Transverse colon (tissue), 4 donors: ENCODE measurements around the gene PLEKHA6.

Source experiments
- EP300 ChIP-seq: sonication (generic); formaldehyde crosslinking; IDR thresholded peaks from one replicate; pipeline ENCODE4 v1.6.1; 2017; ENCODE audit warnings: antibody characterized with exemption, low read depth
- POLR2A ChIP-seq: fragments of 450-650 bp; IDR thresholded peaks from one replicate; pipeline ENCODE4 v1.6.1; 2016; ENCODE audit warnings: antibody characterized with exemption, mild to moderate bottlenecking, moderate library complexity
- POLR2AphosphoS5 ChIP-seq, 3 donors: sonication (generic); formaldehyde crosslinking; IDR thresholded peaks; one replicate each; pipeline ENCODE4 v1.6.1; 2016; ENCODE audit warnings: antibody characterized with exemption in 3 of 3
- TF ChIP-seq, protein P1 (sequence below), 5 experiments: fragments of 200-600 bp in 3 of 5; fragments of 450-650 bp in 2 of 5; sonication (generic) in 3 of 5; IDR thresholded peaks; 1 replicate in 2 of 5; 2 replicates in 3 of 5; pipeline ENCODE4 v1.5.1; 2016 to 2017; ENCODE audit warnings: antibody characterized with exemption in 5 of 5, inconsistent platforms in 3 of 5, mild to moderate bottlenecking in 2 of 5, moderate library complexity in 1 of 5

DNA sequence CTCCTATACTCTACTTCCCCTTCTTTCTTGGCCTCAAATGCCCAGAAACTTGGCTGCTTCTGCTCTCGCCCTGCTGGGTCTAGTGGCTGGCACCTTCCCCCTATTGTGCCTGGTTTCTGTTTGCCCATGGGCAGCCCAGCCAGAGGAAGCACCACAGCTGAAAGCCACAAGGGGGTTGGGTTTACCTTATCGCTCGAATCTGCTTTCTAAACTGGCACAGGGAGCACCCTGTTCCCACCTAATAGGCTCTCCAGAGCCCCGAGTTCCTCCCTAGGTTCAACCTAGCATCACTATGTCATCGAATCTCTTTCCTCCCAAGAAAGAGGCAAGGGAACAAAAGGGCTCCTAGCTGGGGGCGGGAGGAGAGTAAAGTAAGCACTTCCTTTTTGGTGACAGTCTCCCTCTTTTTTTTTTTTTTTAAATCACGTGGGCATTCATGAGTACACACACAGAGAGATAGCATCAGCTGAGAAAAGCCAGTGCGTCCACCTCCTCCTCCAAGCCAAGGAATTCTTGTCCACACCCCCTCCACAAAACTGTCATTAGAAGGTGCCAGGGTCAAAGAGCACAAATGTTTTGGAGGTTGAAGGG lies 72.8 kb downstream of the PLEKHA6 start:
- no peak for TF ChIP-seq POLR2AphosphoS5 (IDR thresholded peaks at IDR 0.05)
- TF ChIP-seq, protein P1, sequence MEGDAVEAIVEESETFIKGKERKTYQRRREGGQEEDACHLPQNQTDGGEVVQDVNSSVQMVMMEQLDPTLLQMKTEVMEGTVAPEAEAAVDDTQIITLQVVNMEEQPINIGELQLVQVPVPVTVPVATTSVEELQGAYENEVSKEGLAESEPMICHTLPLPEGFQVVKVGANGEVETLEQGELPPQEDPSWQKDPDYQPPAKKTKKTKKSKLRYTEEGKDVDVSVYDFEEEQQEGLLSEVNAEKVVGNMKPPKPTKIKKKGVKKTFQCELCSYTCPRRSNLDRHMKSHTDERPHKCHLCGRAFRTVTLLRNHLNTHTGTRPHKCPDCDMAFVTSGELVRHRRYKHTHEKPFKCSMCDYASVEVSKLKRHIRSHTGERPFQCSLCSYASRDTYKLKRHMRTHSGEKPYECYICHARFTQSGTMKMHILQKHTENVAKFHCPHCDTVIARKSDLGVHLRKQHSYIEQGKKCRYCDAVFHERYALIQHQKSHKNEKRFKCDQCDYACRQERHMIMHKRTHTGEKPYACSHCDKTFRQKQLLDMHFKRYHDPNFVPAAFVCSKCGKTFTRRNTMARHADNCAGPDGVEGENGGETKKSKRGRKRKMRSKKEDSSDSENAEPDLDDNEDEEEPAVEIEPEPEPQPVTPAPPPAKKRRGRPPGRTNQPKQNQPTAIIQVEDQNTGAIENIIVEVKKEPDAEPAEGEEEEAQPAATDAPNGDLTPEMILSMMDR (IDR thresholded peaks at IDR 0.05), result no peak
- no peak for TF ChIP-seq POLR2A
- TF ChIP-seq EP300, result no peak
